GM12875 (cell line): ENCODE data around the gene KRT8.

Experiments
- H3K4me3 ChIP-seq: one replicate; pipeline ENCODE4 v1.5.1; 2011; ENCODE audit warnings: low read depth, low read length, control low read depth
- TF ChIP-seq, protein P1 (sequence below): IDR thresholded peaks from 2 replicates; pipeline ENCODE4 v1.5.1; 2011; ENCODE audit warnings: low read depth, mild to moderate bottlenecking, control low read depth, inconsistent platforms, low read length, moderate library complexity, borderline replicate concordance; ENCODE audit not compliant: insufficient read depth

The KRT8 gene

DNA sequence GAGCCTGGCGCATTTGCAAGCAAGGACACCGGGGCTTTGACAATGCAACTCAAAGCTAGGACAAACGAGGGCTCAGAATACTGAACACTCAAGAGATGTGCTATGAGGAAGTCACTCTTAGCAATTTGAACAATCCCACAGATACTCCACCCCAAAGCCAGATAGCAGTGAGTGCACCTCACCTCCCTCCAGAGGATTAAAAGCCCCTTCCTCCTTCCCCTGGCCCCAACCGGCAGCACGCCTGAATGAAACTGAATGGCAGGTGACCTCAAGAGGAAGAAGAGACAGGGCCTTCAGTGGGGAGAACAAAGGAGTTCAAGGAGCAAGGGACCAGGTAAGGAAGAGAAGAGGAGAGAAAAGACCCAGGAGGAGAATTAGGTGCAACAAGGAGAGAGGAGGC is 54.2 kb downstream of the KRT8 start:
- no peak overlapping the region for H3K4me3 ChIP-seq
- TF ChIP-seq, protein P1, sequence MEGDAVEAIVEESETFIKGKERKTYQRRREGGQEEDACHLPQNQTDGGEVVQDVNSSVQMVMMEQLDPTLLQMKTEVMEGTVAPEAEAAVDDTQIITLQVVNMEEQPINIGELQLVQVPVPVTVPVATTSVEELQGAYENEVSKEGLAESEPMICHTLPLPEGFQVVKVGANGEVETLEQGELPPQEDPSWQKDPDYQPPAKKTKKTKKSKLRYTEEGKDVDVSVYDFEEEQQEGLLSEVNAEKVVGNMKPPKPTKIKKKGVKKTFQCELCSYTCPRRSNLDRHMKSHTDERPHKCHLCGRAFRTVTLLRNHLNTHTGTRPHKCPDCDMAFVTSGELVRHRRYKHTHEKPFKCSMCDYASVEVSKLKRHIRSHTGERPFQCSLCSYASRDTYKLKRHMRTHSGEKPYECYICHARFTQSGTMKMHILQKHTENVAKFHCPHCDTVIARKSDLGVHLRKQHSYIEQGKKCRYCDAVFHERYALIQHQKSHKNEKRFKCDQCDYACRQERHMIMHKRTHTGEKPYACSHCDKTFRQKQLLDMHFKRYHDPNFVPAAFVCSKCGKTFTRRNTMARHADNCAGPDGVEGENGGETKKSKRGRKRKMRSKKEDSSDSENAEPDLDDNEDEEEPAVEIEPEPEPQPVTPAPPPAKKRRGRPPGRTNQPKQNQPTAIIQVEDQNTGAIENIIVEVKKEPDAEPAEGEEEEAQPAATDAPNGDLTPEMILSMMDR, result no peak

GRCh38 chr12:52849511-52849910 is 55.4 kb downstream of the KRT8 start:
- TF ChIP-seq, protein P1, result no peak
- no peak overlapping the region for H3K4me3 ChIP-seq

- TF ChIP-seq, protein P1, result no peak
- H3K4me3 ChIP-seq, result no peak within 1 kb of the TSS
Measured at GRCh38 chr12:52848661-52849255, 56.1 kb downstream of the KRT8 start, which contains the start of gene KRT78. TSS of gene KRT78 (minus strand) at chr12:52848994. CDS start at chr12:52848930, 64 bp downstream.

- TF ChIP-seq, protein P1, result no peak
- no peak overlapping the region for H3K4me3 ChIP-seq
Measured at GRCh38 chr12:52847335-52848102, 57.4 kb downstream of the KRT8 start.
